Retina (tissue), 1 donor: ENCODE measurements around the gene APBA2.

ENCODE experiments used
- DNase-seq: peaks from one replicate; pipeline ENCODE4 v3.0.0-alpha.2; 2016

The APBA2 gene

DNA sequence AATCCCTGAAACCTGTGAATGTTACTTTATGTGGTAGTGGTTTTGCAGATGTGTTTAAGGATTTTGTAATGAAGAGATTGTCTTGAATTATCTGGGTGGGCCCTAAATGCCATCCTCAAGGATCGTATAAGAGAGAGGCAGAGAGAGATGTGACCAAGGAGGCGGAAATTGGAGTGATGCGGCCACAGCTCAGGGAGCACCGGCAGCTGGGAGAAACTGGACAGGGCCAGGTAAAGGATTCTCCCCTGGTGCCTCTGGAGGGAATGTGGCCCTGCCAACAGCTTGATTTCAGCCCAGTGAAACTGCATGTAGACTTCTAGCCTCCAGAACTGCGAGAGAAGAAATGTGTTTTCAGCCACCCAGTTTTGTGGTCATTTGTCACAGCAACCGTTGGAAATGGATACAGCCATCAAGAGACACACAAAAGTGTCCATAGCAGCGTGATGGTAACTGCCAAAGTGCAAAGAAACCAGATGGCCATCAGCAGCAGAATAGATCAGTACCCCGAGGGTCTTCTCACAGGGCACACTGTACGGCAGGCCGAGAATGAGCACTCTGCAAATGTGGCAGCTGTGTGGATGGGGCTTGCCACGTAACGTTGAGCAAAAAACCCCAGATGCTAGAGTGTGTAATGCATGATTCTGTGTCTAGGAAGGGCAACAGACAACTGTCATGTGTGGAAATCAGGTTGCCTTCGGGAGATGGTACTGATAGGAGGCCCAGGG is 12.2 kb downstream of the APBA2 start:
- DNase-seq: no peak

DNA sequence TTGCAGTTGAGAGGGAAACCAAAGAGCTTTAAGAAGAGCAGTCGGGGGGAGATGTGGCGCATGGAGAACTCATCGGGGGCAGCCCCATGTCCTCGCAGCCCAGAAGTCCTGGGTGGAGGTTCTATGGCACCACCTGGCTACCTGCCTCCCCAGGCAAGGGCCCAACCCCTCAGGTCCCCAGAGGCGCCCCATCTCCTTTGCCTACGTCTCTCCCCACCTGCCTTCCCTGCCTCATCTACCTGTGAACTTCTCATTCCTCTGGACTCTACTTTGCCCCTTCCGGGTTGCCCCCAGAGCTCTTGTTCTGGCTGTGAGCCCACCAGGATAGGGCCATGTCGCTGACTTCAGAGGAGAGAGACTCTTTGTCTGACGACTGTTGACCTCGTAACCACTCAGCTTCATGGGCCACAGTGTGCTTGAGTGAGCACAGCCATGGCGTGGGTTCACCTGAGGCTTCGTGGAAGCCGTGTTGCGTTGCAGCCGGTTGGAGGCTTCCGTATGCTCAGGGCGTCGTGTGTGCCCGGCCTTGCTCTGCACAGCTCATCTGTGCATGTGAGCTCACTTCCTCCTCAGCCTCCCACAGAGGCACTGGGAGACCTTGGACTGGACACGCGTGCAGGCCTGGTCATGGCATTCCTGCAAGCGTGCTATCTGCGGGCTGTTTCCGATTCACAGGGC is 13.4 kb downstream of the APBA2 start:
- no peak for DNase-seq

DNA sequence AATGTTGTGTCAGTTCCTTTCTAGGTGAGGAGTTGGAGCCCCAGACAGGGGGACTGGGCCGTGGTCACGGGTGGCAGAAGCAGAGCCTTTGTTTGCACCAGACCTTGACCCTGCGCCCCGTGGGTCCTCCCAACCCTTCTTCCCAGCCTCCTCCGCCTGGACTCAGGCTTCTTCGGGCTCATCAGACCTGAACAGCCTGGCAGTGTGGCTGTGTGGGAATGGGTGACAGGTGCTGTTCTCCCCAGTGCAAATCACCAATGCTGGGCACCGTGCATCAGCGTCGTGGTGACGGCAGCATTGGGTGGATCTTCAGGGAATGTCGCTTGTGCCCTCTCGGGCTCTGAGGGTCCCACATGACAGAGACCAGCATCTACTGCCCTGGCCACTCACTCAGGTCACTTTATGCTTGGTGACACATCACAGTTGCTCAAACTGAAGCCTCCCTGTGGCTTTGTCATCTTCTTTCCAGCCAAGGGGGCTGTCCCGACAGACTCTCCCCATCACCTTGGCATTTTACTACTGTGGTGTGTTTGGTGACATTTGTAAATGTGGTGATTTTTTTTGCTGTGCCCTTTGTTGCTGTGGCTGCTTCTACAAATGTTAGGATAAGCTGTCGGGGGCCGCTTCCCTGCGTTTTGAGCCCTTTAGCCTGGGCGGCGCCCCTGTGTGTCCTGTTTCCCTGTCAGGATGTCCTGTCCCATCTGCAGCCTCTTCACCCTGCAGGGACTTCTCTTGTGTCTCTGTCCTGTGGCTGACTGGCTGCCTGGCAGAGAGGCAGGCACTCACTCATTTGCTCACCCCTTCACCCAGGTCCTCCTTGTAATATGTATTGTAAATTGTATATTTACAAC is 14.5 kb downstream of the APBA2 start:
- no peak for DNase-seq

DNA sequence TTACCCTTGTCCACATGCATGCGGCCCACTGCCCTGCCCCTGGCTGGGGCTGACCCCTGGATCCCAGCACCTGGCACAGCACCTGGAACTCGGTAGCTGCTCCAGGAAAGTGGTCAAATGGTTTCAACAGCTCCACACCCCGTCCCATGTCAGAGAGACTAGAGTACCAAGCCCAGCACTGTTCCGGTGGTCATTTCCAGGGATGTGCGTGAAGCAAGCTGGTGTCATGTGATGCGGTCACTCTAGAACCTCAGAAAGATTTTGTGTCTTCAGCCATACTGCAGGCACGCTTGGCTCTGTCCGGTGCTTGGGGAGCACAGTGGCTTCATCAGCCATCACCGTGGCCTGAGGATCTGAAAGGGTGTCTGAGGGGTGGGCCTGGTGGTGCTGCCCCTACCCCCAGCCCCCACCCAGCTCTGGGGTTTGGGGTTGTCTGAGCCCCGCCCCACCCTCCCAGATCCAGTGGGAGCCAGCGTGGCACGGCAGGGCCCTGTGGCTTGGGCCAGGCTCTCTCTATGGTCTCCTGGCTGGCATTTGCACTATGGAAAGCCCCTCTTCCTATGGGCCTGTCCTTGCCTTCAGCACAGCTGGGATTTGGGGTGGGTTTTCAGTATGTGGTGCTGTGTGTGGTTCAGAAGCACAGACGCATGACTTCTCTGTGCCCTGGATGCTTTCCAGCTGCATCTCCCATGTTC is 15.3 kb downstream of the APBA2 start:
- no peak for DNase-seq

DNA sequence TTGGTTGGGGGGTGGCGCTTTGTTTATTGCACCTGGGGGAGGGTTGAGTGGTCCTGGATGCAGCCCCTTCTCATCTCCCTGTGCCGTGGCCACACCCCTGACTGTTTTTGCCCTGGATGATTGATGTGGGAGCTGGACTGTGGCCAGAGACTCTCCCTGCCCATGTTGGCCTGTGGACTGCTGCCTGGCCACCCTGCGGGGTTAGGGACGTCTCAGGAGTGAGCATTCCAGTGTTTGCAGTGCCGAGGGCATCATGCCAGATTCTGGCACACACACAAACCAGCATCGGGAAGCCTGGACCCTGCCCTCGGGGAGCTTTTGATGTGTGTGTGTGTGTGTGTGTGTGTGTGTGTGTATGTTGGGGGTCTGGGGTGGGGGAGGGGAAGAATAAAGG is 15.8 kb downstream of the APBA2 start:
- no peak for DNase-seq

DNA sequence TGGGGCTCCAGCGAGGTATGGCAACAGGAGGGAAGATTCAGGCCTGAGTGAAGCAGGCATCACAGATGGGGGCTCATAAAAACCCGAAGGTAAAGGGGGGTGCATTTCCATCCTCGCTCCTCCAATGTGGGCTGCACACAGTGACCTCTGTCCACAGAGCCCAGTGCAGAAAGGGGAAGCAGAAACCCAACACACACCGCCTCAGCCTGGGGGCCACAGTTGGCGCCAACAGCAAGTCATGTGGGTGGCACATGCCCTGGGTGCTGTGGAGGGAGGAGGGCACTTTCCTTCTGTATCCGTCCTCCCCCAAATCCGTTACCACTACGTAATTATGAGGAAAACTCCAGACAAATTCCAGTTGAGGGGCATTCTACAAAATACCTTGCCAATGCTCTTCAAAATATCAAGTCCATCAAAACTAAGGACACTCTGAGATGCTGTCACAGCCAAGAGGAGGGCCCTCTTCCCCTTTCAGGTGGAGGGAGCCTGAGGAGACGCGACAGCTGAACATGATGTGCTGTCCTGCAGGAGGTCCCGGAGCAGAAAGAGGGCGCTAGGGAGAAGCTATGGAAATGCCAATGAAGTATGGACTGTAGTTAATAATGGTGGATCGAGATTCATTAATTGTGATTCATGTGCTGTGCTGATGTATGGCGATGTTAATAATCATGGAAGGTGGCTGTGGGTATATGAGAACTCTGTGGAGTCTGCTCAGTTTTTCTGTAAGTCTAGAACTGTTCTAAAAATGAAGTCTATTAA is 16.4 kb downstream of the APBA2 start:
- no peak for DNase-seq

DNA sequence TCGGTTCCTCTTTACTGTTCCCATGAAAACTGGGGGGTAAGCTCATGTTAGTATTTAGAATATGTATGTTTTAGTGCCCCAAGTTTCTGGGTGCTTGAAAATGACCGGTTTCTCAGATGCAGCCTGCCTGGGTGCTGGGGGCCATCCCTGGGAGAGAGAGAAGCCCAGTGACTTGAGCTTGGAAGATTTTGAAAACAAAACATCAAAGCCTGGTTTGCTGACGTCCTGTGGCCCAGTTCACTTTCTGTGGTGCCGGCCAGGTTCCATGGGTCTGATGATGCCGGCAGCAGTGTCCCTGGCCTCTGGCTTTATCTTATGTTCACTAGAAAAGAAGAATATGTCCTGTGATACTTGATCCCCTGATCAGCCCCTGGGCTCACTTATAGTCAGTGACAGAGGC is 17.1 kb downstream of the APBA2 start:
- no peak for DNase-seq

DNA sequence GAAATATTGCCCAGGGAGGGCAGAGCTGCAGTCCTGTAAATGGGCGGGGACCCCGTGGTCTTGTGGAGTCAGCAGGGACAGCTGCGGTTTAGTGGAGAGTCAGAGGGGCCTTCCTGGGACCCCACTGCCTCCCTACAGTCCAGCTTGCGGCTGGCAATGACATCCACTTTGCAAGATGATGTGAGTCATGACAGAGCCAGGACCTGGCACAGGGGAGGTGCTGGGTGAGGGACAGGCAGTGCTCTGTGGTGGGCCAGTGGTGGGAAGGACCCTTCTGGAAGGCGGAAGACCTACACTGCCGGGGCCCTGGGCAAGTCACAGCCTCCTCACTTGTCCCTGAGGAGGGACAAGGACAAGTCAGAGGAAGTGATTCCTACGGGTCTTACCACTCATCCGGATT is 17.8 kb downstream of the APBA2 start:
- DNase-seq: no peak

DNA sequence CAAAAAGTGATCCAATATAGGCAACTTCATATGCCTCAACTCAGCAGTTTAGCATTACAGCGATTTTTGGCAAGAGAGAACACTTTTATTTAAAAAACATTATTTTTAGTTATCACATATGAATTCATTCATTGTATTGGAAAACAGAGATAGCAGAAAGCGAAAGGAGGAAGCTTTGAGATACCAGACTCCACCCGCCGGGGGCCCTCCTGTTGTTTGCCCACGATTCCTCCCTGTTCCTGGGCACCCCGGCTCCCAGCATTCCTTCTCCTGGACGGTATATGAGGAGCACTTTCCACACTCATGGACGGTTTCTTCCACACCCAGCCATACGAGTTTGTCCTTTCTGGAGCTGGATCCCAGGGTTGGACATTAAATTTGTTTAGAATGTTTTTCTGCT is 18.2 kb downstream of the APBA2 start:
- DNase-seq: no peak

DNA sequence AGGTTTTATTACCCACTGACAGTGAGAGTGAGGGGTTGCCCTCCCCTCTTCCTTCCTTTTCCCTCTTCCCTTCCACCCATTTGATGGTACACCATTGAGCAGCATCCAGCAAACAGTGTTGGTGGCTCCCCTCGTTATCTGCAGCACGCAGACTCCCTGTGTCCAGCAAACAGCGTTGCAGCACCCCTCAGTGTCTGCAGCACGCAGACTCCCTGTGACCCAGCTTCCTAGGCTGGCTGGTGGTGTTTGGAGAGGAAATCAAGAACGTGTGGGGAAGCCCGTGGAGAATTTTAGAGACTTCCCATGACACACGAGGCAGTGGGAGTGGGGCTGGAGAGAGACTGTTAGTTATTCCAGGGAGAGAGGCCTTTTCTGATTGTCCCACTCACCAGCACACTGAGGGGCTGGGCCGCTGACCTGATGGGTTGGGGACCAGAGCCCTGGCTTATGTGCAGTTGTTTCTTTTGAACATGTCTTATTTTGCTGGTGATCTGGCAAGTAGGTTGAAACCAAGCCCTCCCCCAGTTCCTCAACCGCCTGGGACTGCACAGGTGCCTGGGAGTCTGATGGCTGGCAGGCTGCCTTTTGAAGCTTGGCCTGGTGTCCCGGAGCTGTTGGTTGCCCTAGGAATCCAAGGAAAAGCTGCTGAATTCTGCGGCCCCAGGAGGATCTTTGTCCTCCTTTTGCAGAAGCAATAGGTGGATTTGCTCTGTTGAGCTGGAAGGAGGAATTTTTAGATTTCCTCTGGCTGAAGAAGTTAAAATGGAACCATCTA is 19.0 kb downstream of the APBA2 start:
- DNase-seq: no peak

DNA sequence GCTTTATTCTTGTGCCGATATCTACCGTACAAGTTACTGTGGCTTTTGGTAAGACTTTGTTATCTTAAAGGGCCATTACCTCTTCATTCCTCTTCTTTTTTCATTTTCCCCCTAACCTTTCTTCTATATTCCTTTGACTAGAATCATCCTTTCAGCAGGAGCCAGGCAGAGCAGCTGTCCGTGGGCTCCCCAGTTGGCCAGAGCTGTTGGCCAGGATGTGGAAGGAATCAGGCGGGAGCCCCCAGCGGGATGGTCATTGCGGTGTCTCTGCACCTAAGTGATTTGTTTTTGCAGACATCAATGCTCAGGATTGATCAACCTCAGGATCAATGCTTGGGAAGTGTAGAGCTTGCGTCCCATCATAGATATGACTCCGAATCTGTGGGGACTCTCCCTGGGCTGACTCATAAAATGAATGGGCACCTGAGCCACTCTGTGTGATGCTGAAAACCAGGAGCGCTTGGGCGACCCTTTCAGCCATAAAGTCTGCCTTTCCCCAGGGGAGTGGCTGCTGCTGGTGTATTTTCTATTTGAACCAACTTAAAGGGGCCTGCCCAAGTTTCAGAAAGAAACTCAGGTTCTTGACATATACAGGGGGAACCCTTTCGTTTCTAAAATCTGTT is 21.7 kb downstream of the APBA2 start:
- no peak for DNase-seq

DNA sequence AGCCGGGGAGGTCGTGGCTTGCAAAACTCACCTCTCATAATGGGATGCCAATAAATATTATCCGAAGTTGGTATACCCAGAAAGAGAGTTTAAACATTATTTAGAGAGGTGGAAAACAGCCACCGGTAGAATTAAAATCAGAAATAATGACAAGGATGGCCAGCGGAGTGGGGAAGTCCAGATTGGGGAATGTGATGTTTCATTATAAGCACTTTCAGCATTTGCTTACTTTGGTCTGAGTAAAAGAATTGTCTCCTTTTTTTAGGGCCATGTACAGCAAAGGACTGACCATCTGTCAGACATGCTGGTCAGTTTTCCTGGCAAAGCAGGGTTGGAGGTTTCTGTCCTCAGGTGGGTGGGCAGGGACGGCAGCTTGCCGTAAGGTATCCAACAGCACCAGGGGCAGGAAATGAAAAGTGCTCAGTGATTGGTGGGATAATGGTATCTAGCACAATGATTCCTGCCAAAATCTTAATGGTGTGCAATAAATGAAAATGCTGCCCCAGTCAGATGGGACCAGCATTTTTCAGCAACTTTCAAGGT is 24.3 kb downstream of the APBA2 start:
- DNase-seq: no peak

DNA sequence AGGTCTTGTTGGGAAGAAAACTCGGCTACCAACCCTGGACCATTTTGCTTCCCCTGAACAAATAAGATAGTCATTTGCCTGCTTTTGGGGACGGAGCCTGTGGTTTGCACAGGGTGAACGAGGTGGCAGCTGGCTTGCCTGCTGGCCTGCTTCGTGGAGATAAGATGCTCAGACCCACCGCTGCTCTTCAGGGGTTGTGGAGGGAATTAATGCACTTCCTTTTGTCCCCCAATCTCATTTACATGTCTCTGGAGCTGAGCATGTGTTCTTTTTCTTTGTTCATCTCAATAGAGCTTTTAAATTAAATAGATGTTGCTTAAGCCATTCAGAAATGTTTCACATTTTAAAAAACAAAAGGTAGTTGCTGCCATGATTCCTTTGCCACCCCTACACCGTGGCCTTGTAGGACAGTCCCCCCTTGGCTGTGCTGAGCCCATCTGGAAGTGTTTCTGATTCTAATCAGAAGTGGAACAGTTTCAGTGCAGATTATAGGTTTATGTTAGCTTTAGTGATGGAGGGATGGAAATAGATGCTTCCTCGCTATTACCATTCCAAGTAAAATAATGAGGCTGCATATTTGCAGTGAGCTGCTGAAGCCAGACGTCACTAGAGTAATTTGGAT is 25.6 kb downstream of the APBA2 start:
- DNase-seq: no peak

DNA sequence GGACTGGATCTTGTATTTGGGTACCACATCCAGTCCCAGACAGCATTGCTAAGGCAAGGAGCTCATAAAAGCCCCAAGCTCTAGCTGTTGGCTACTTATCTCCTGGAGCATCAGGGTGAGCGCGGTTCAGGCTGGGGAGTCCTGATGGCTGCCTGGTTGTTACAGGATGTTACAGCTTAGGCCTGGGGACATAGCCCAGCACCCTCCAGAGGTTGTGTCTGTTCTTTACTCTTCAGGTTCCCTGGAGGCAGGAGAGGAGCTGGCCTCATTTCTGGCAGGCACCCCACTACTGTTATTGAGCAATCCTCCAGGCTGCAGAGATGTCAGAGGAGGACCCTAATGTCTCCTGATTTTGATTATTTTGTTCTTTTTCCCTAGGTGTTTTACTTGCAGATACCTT is 26.6 kb downstream of the APBA2 start:
- no peak for DNase-seq

DNA sequence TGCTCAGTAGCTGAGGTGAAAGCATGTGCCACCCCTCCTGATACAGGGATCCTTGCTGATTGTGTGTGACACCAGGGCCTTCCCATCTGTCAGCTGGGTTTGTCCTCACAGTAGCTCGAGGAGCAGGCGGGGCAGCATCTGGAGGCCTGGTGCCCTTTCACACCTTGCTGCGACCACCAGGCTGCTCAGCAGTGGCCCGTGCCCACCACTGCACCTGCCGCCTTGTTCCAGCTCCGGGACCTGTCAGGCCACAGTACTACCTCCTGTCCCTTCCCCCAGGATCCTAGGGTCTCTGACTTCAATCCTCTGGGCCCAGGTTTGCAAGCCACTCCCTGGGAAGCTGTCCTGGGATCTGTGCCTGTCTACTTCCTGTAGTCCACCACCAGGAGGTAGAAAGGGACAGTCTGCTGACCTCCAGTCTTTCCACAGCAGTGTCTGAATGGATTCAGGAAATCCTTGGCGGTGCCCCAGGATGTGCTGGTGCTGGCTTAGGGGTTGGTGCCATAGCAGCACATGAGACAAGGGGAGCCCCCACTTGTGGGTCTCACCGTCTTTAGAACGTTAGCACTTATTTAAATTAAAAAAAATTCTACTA is 27.5 kb downstream of the APBA2 start:
- DNase-seq: no peak

DNA sequence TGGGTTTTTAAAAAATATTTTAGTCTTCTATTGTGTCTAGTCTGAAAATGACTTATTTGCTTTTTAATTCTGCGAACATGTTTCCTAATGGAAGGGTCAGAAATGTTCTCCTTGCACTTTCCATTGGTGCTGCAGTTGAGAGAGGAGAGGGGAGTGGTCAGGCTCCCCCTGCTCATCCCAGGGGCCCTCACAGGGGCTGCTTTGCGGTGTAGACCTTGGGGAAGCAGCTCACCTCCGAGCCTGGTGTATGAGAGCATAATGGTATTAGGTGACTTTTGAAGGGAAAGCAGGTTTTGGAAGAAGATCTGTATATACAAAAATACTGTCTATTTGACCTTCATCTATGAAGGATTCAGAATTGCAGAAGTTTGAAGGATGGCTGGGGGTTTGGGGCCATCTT is 28.3 kb downstream of the APBA2 start:
- DNase-seq: no peak

DNA sequence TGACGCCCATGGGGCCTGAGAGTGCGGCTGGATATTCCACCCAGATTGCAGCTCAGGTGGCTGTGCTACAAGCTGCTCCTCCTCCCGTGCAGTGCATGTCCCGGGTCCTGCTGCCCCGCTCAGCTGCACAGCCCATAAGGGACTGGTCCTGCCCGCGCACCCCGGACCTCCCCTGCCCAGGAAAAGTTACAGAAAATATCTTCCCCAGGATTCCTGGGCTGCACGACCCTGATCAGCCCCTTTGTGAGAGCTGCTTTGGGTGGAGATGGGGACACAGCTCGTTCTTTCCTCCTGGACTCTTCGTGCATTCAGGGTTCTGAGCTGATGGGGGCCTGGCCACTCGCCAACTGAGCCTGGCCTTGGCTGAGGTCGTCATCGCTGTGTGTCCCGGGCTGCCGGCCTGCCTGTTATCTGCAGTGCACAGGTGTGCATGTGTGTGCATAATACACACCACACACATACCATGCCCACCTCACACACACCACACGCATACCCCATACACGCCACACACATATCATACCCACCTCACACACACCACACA is 28.8 kb downstream of the APBA2 start:
- no peak for DNase-seq

DNA sequence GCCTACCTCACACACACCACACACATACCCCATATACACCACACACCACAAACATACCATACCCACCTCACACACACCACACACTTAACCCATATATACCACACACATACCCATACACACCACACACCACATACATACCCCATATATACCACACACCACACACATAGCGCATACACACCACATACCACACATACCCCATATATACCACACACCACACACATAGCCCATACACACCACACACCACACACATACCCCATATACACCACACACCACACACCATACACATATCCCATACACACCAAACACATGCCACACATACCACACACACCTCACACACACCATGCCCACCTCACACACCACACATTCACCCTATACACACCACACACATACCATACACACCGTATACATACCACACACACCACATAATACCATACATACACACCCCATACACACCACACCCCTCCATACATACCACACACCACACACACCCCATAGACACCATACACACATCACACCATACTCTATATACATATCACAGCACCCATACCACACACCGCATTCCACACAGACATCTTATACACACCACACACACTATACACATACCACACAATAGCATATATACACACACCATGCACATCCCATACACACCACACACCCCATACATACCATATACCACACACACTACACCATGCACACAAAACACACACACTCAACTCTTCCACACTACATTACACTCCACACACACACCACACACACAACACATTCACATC is 29.5 kb downstream of the APBA2 start:
- no peak for DNase-seq

DNA sequence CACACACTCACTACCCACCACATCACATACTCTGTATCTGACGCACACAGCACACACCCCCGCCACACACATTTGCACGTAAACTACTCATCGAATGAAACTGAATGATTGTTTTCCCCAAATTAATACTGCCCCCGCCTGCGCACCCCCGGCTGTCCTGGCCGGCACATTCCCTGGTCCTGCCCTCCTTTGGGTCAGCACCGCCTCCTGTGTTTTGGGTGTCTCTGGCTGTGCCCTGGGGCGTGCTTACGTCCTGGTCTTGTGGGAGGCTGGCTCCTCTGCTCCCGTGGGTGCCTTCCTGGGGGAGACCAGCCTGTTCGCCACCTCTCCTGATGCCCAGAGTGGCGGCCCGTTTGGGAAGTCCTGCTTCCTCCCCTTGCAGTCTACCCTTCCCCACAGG is 30.2 kb downstream of the APBA2 start:
- no peak for DNase-seq
